ENCODE results near the gene ZNF407. TPM values are rescaled to one million over a fixed set of nuclear protein-coding genes. Genes with fewer than 3 reads are reported as not detected.

Gene ZNF407
- total RNA-seq, 1 donor from 2014 or later, result 13.2 TPM

GRCh38 chr18:74718312-74718711, 120.6 kb downstream of the ZNF407 start:
- Mint-ChIP-seq H3K4me1 (peaks cover 10% of the 10 kb centered on the region), H3K27ac (ENCODE audit: unreplicated experiment) (no peak overlapping the region), H3K9me3 (peaks cover 6% of the 10 kb centered on the region), H3K36me3 (ENCODE audit: low read depth) (peaks cover 9% of the 10 kb centered on the region), H3K27me3 (ENCODE audit: low read depth) (no peaks in the 10 kb centered on the region), H3K4me3 (no peak overlapping the region)
- TF ChIP-seq CTCF (conservative IDR thresholded peaks at IDR 0.05), result no peak
- DNase-seq (ENCODE audit: low read depth, low spot score), result no peak

GRCh38 chr18:74722237-74722636, 124.6 kb downstream of the ZNF407 start:
- peaks cover 3% of the 10 kb centered on the region for H3K4me1 Mint-ChIP-seq
- no peak for TF ChIP-seq CTCF (conservative IDR thresholded peaks at IDR 0.05)
- no peak overlapping the region for H3K27ac Mint-ChIP-seq (ENCODE audit: unreplicated experiment)
- H3K4me3 Mint-ChIP-seq, result no peak overlapping the region
- peaks cover 9% of the 10 kb centered on the region for H3K36me3 Mint-ChIP-seq (ENCODE audit: low read depth)
- no peaks in the 10 kb centered on the region for H3K27me3 Mint-ChIP-seq (ENCODE audit: low read depth)
- no peak for DNase-seq (ENCODE audit: low read depth, low spot score)
- peaks cover 6% of the 10 kb centered on the region for H3K9me3 Mint-ChIP-seq

- no peak for TF ChIP-seq CTCF (conservative IDR thresholded peaks at IDR 0.05)
- Mint-ChIP-seq H3K27me3 (ENCODE audit: low read depth) (no peaks in the 10 kb centered on the region), H3K9me3 (peaks cover 6% of the 10 kb centered on the region), H3K27ac (ENCODE audit: unreplicated experiment) (no peak overlapping the region), H3K4me3 (no peak overlapping the region), H3K36me3 (ENCODE audit: low read depth) (peaks cover 9% of the 10 kb centered on the region), H3K4me1 (no peaks in the 10 kb centered on the region)
- DNase-seq (ENCODE audit: low read depth, low spot score), result no peak
These were observed 126.5 kb downstream of the ZNF407 start for GRCh38 chr18:74724186-74724585.

- no peak overlapping the region for H3K27ac Mint-ChIP-seq (ENCODE audit: unreplicated experiment)
- no peaks in the 10 kb centered on the region for H3K36me3 Mint-ChIP-seq (ENCODE audit: low read depth)
These were observed 128.0 kb downstream of the ZNF407 start for GRCh38 chr18:74725690-74726089.

GRCh38 chr18:74728586-74728985, 130.9 kb downstream of the ZNF407 start:
- Mint-ChIP-seq H3K36me3 (ENCODE audit: low read depth) (no peaks in the 10 kb centered on the region), H3K9me3 (no peaks in the 10 kb centered on the region), H3K4me3 (no peak overlapping the region), H3K27me3 (ENCODE audit: low read depth) (no peaks in the 10 kb centered on the region), H3K4me1 (no peaks in the 10 kb centered on the region), H3K27ac (ENCODE audit: unreplicated experiment) (no peak overlapping the region)
- no peak for DNase-seq (ENCODE audit: low read depth, low spot score)
- no peak for TF ChIP-seq CTCF (conservative IDR thresholded peaks at IDR 0.05)

More at GRCh38 chr18:74725690-74726089, 128.0 kb downstream of the ZNF407 start:
- DNase-seq (ENCODE audit: low read depth, low spot score), result no peak
- no peaks in the 10 kb centered on the region for H3K9me3 Mint-ChIP-seq
- no peaks in the 10 kb centered on the region for H3K4me1 Mint-ChIP-seq
- H3K4me3 Mint-ChIP-seq, result no peak overlapping the region
- no peaks in the 10 kb centered on the region for H3K27me3 Mint-ChIP-seq (ENCODE audit: low read depth)
- no peak for TF ChIP-seq CTCF (conservative IDR thresholded peaks at IDR 0.05)

GRCh38 chr18:74731097-74731496, 133.4 kb downstream of the ZNF407 start:
- no peak for TF ChIP-seq CTCF (conservative IDR thresholded peaks at IDR 0.05)
- Mint-ChIP-seq H3K27ac (ENCODE audit: unreplicated experiment) (no peak overlapping the region), H3K27me3 (ENCODE audit: low read depth) (no peaks in the 10 kb centered on the region), H3K36me3 (ENCODE audit: low read depth) (no peaks in the 10 kb centered on the region), H3K4me3 (no peak overlapping the region), H3K4me1 (peaks cover 5% of the 10 kb centered on the region), H3K9me3 (no peaks in the 10 kb centered on the region)
- no peak for DNase-seq (ENCODE audit: low read depth, low spot score)

Measured in neural crest cell (in vitro differentiated cells).